Head of caudate nucleus (tissue), 42 donors: ENCODE measurements around the gene LMO1.

Experiments used
- DNase-seq, 42 donors: peaks; one replicate each; pipeline versions ENCODE4 v3.0.0 to v3.0.0-alpha.2; 2020 to 2021; ENCODE audit warnings: mixed read lengths in 7 of 42
- intact Hi-C: fragments of 100-400 bp; cut with DNase I; formaldehyde crosslinking; loops from one replicate; pipeline ENCODE4 v1.15.0; 2022

The LMO1 gene

DNA sequence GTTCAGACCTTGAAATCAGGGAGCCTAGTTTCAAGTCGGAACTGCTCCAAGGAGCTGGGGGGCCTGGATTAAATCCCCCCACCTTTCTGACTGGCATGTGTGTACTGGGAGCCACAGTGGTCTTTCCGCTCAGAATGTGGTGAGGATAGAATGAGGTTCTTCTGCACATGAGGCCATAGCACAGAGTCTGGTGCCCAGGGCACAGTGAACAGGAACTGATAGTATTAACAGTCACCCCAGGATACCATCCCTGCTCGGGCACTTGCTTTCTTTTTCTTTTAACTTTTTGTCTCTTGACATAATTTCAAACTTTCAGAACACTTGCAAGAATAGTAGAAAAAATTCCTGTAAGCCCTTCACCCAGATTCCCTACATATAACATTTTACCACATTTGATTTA is 28.8 kb downstream of the LMO1 start:
- intact Hi-C loops = no loop called here
- DNase-seq = no peak

GRCh38 chr11:8234425-8234821 is 29.3 kb downstream of the LMO1 start:
- intact Hi-C loops = no loop called here
- DNase-seq = peak in 1 of 42 donors; percentile 22

DNA sequence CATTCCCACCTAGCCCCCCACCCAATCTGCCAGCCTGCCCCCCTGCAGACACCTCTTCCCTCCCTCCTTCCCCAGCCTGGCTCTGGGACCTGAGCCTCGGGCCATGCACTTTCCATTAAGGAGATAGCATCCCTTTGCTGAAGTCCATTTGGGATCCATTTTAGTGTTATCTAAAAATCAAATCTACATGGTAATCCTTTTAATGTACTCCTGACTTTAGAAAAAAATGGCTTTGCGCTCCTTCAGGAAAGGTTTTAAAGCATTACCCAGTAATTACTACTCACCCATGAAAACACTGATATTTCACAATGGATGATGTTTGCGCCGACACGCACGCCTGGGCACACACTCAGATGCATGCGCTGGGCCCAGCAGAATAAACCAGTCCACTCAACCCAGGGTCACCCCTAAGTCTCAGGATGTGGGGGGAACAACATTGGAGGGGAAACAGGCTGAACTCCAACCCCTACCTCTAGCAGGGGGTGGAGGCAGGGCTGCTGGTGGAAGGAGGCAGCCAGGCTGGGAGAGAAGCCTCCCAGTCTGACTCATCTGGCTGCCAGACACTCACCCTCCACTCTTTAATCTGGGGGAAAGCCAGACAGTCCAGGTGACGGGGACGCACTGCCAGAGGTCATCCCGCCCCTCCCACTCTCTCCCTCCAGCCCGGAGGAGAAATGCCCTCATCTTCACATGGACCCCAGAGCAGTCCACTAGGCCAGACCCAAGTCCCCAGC is 29.8 kb downstream of the LMO1 start:
- no peak for DNase-seq
- intact Hi-C loops = no loop called here

- intact Hi-C loops = no loop called here
- no peak for DNase-seq
Observed at GRCh38 chr11:8232849-8233606, 30.6 kb downstream of the LMO1 start.

GRCh38 chr11:8232414-8232813 is 31.3 kb downstream of the LMO1 start:
- intact Hi-C loops = no loop called here
- DNase-seq = no peak

GRCh38 chr11:8231979-8232378 is 31.7 kb downstream of the LMO1 start:
- DNase-seq = no peak

GRCh38 chr11:8230921-8231847 is 32.5 kb downstream of the LMO1 start:
- intact Hi-C loops = no loop called here
- DNase-seq = no peak

More at GRCh38 chr11:8231979-8232378, 31.7 kb downstream of the LMO1 start:
- intact Hi-C loops = no loop called here

DNA sequence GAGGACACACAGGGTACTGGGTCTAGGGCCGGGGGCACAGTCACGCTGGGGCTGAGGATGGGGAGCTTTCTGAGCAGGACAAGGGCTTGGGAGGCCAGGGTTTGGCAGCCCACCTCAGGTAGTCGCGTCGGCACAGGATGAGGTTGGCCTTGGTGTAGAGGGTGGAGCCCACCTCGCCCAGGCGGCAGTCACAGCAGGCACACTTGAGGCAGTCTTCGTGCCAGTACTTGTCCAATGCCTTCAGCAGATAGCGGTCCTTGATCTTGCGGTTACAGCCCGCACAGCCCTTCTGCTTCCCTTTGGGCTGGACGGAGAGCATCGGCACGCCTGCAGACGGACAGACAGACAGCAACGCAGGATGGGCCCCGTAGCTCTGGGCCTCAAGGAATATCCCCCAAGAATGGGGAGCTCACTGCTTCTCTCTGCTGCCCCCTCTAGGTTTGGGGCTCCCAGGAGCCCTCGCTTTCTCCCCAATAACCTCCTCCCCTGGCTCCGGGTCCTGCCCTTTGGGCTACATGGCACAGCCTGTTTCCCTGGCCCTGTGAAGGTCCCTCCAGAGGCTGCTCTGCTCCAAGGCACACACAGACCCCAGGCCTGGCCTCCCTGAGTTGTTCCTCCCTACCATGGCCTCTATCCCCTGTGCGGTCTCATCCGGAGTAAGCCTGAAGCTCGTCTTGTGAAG is 33.4 kb downstream of the LMO1 start:
- intact Hi-C loops = no loop called here
- no peak for DNase-seq

DNA sequence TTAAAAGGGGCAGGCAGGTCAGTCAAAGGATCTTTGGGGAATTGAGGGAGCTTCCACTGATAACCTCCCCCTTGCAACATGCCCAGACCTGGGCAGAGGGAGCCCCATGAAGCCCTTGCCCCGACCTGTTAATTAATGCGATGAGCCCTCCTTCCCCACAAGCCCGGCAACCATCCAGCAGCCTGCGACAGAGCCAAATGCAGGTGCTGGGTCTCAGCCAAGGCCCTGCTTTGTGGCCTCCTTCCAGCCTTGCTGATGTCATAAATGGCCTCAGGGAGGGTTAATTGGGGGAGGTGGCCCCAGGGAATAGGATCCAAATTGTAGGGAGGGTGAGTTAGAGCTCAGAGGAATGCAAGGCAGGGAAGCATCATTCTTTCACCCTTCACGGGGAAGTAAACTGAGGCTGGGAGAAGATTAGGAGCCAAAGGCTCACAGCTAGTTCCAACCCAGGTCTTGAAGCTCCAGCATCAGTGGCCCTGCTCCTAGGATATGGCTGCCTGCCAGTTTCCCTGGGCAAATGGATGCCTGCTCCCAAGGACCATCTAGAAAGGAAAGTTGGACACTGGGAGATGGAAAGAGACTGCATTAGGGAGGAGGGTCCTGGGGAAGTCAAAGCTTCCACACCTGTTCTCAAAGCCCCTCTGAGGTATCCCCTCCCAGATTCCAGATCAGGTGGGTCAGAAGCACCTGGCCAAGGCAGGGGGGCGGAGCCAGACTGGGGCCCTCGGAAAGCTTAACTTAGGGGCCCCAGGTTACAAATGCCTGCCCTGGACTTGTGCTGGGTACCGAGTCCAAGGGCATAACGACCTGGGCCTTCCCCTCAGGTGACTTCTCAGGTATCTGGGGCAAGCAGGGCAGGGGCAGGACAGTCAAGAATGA is 34.1 kb downstream of the LMO1 start:
- DNase-seq = no peak
- intact Hi-C loops = loop anchor here (5.0 kb wide), 1 partner anchor 33 kb away; the partner anchor contains the start of gene LMO1

DNA sequence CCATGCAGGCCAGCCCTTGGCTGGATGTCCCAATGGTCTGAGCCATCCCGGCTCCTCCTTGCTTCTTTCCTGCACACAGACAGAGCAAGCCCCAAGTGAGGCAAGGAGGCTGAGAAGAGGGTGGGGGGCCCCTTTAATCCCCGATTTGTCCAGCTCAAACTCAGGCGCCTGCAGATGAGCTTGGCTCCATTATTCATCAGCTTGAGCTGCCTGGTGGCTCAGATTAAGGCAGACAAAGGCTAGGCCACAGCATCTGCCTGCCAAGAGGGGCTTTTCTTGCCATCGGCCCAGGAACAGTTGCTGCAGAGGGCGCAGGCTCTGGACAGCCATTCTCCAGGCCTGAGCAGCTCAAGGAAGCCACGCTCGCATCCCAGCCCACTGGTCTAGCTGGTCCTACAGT is 35.4 kb downstream of the LMO1 start:
- no peak for DNase-seq
- intact Hi-C loops = loop anchor here (5.0 kb wide), 1 partner anchor 34 kb away; the partner anchor contains the start of gene LMO1

- DNase-seq = no peak
- intact Hi-C loops = loop anchor here (2.0 to 5.0 kb wide), 2 partner anchors 35 to 339 kb away; partner anchors contain the start of gene LMO1
Observed at GRCh38 chr11:8227156-8228152, 36.2 kb downstream of the LMO1 start.

DNA sequence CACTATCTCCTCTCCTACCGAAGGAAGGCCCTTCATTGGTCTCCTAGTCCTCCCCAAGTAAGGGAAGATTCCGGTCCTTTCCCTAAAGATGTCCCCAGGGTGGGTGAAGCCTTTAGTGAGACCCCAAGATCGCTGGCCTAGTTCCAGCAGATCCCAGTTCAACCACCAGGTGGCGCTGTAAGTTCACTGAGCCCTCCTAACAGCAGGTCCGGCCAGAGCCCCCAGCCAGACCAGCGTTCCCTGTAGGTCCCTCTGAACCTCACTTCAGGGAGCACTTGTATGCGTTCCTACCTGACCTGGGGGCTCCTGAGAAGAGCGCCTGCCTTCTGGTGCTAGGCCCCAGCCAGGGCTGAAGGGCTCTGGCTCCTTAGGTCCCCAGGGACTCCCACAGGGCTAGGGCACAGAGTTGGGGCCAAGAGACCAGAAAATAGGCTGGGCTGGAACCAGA is 38.1 kb downstream of the LMO1 start:
- intact Hi-C loops = loop anchor here (2.0 to 5.0 kb wide), 2 partner anchors 37 to 341 kb away; partner anchors contain the start of gene LMO1
- DNase-seq = peak; percentile 37 to 94 (median 82)

DNA sequence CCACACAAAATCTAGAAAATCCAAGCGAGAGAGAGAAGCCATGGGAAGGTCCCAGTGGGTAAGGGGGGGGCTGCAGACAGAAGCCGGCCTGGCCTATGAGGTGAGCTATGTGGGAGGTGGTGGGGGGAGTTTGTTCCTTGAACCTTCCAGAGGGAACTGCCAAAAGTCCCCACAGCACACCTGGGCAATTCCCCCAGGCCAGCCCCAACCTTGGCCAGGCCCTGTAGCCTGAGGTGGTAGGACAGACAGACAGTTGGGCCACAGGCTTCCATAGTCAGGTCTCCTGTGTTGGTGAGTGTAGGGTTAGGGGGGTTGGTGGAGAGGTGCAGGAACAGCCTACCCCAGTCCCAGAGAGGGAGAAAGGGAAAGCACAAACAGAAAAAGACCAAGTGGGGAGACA is 39.0 kb downstream of the LMO1 start:
- intact Hi-C loops = loop anchor here (5.0 kb wide), 1 partner anchor 38 kb away; the partner anchor contains the start of gene LMO1
- DNase-seq = no peak

GRCh38 chr11:8224161-8224591 is 39.5 kb downstream of the LMO1 start:
- no peak for DNase-seq
- intact Hi-C loops = no loop called here

DNA sequence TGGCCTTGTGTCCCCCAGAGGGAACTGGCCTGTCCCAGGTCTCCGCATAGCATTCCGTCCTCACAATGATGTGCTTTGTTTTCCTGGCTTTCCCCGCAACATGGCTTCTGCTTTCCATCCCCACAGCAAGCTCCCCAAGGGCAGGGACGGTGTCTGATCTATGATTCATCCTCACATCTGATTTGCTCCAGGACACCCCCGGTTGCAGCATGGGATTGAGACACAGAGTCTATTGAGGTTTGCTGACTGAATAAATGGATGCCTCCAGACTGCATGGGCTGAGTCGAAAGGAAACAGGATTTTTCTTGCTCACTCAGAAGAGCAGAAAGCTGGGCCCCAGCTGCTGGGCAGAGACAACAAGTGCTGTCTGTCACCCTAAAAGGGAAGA is 40.2 kb downstream of the LMO1 start:
- peak in 1 of 42 donors; percentile 5 for DNase-seq
- intact Hi-C loops = no loop called here

DNA sequence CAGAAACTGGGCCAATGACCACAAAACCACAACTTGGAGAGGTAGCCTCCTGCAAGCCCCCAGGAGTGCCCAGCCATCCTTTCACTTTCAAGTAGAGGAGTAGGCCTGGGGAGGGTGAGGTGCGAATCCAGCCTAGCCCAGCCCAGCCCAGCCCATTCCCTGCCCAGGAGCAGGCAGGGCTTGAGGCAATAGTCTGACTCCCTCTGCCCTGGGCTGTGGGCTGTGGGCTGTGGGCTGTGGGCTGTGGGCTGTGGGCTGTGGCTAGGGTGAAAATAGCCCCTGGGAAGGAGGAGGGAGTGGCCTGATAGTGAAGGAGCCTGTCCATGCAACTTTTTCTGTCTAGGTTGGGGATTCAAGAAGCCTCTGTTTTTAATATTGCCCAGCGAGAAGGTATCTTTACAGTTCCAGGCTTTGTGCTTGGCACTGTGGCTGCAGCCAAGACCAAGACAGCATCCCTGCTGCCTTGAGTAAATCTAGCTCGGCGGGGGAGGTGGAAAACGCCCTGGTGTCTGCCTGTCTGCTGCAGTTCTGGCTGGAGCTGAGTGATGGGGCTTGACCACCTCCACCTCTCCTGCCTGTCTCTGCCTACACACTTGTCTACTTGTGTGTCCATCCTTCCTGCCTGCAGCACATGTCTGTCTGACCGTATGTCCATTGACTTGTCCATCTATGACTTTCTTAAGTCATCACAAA is 40.7 kb downstream of the LMO1 start:
- intact Hi-C loops = no loop called here
- peak in 1 of 42 donors; percentile 19 for DNase-seq
